Epithelial cell of esophagus (primary cell): ENCODE results near the gene MISFA.
A peak's percentile ranks its signal among the peaks of the same experiment; 100 is the strongest.
"Not testable (repeated sequence)": the region's sequence is repeated elsewhere in the genome, so short reads cannot be mapped to it uniquely, and the experiment has no call there.

ENCODE experiments used
- DNase-seq: peaks from one replicate; pipeline ENCODE4 v3.0.0; 2010; ENCODE audit warnings: low read depth
- H3K4me3 ChIP-seq: 2 replicates; pipeline ENCODE4 v1.5.1; 2011; ENCODE audit warnings: mild to moderate bottlenecking, low read length, control low read depth
- CTCF ChIP-seq: IDR thresholded peaks from 2 replicates; pipeline ENCODE4 v1.5.1; 2011; ENCODE audit warnings: low read depth, mild to moderate bottlenecking, low read length, control low read depth, inconsistent platforms; ENCODE audit not compliant: insufficient read depth; ENCODE audit errors: missing control alignments

MISFA gene

GRCh38 chr11:18578975-18579598 lies 20.5 kb upstream of the MISFA start:
- H3K4me3 ChIP-seq, result no peak overlapping the region
- TF ChIP-seq CTCF, result no peak
- no peak for DNase-seq

- no peak for TF ChIP-seq CTCF
- DNase-seq, result no peak
- H3K4me3 ChIP-seq, result no peak overlapping the region
Observed at GRCh38 chr11:18580113-18580766, 19.3 kb upstream of the MISFA start.

DNA sequence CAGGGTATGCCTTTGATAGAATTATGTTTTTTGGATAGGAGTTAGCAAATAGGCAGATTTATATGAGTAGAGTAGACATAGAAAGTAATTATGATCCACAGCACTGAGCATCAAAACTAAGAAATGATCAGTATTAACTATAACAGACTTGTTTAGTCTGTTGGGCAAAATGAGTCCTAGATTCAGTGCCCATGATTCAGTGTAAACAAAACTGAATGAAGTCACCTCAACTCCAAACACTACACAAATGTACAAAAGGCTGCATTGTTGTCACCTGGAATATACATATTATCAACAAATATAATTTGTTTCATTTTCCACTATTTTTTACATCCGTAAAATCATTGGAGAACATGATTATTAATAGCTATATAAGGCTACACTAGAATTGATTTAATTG lies 17.8 kb upstream of the MISFA start:
- H3K4me3 ChIP-seq, result no peak overlapping the region
- TF ChIP-seq CTCF, result no peak
- DNase-seq, result no peak

- peak; percentile 91 for DNase-seq
Observed at GRCh38 chr11:18588297-18589252, 11.0 kb upstream of the MISFA start, which contains the start of gene UEVLD. Gene UEVLD, minus strand, starts transcription at chr11:18588734. Its CDS starts 80 bp downstream, at chr11:18588654.

DNA sequence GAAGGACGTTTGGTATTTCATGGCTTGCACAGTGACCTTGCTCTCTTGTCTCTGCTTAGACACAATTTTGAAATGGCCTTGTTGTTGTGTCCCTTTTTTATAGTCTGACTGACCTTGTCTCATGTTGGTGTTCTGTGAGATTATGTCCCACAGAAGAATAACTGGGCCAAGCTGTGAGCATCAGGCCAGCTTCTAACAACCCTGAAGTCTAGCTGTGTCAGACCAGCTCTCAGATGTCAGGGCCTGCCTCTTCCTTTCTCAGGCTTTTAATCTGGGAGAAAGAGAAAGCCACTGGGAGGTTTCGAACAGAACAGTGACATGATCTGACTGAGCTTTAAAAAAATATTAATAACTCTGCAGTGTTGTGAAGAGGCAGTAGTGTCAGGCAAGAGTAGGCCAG lies 9.0 kb upstream of the MISFA start:
- no peak for TF ChIP-seq CTCF
- H3K4me3 ChIP-seq, result no peak overlapping the region

More at GRCh38 chr11:18588297-18589252, 11.0 kb upstream of the MISFA start, which contains the start of gene UEVLD:
- no peak for TF ChIP-seq CTCF
- peak within 1 kb of the TSS; percentile 86 for H3K4me3 ChIP-seq

DNA sequence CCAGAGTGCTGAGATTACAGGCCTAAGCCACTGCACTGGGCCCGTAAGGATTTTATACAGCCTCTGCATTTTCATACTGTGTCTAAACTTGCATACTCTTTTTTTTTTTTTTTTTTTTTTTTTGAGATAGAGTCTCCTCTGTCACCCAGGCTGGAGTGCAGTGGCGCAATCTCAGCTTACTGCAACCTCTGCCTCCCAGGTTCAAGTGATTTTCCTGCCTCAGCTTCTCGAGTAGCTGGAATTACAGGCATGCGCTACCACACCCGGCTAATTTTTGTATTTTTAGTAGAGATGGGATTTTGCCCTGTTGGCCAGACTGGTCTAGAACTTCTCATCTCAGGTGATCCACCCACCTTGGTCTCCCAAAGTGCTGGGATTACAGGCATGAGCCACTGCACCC lies 5.5 kb upstream of the MISFA start:
- not testable (repeated sequence) for H3K4me3 ChIP-seq, DNase-seq

More for the DNA sequence above, 9.0 kb upstream of the MISFA start:
- DNase-seq, result no peak
